Right forelimb (tissue), 1 donor: Measurements from ENCODE around the gene MPST.
"Not testable (repeated sequence)": the region's sequence is repeated elsewhere in the genome, so short reads cannot be mapped to it uniquely, and the experiment has no call there.

ENCODE experiments used
- DNase-seq: peaks from one replicate; pipeline ENCODE4 v3.0.0-alpha.2; 2018

MPST gene

GRCh38 chr22:37019309-37020191 is at the start of gene MPST, which contains the start of gene TST:
MPST (plus strand) TSS chr22:37019742; CDS start chr22:37019837, 95 bp downstream.
TST (minus strand) TSS chr22:37019447; CDS start chr22:37018732, 715 bp downstream.
- peak; percentile 89 for DNase-seq

- no peak for DNase-seq
These were observed 48.0 kb upstream of the MPST start for GRCh38 chr22:36971341-36972125.

GRCh38 chr22:36976606-36977005 is 42.9 kb upstream of the MPST start:
- no peak for DNase-seq

GRCh38 chr22:36977401-36977861 is 42.1 kb upstream of the MPST start:
- DNase-seq: no peak

GRCh38 chr22:36977947-36978660 is 41.4 kb upstream of the MPST start:
- peak; percentile 91 for DNase-seq

- DNase-seq: no peak
These were observed 40.3 kb upstream of the MPST start for GRCh38 chr22:36979016-36979910.

GRCh38 chr22:36981247-36981775 is 38.2 kb upstream of the MPST start:
- DNase-seq: no peak

- DNase-seq: no peak
These were observed 37.4 kb upstream of the MPST start for GRCh38 chr22:36982136-36982535.

- no peak for DNase-seq
These were observed 34.2 kb upstream of the MPST start for GRCh38 chr22:36985211-36985889.

- no peak for DNase-seq
These were observed 33.2 kb upstream of the MPST start for GRCh38 chr22:36986242-36986821.

GRCh38 chr22:36988075-36988832 is 31.3 kb upstream of the MPST start:
- DNase-seq: no peak

GRCh38 chr22:36989012-36989411 is 30.5 kb upstream of the MPST start:
- not testable (repeated sequence) for DNase-seq

- DNase-seq: no peak
These were observed 29.1 kb upstream of the MPST start for GRCh38 chr22:36990457-36990856.

- no peak for DNase-seq
These were observed 28.3 kb upstream of the MPST start for GRCh38 chr22:36991206-36991605.

GRCh38 chr22:36997746-36998145 is 21.8 kb upstream of the MPST start:
- DNase-seq: no peak

GRCh38 chr22:36998620-36999351 is 20.8 kb upstream of the MPST start:
- DNase-seq: no peak

- DNase-seq: no peak
These were observed 20.1 kb upstream of the MPST start for GRCh38 chr22:36999463-36999862.

- DNase-seq: peak; percentile 15
These were observed 18.6 kb upstream of the MPST start for GRCh38 chr22:37000676-37001534.
